Fibroblast of mammary gland (primary cell): Measurements from ENCODE around the gene SORCS2.

Experiments used
- DNase-seq: peaks from one replicate; pipeline ENCODE4 v3.0.0-alpha.2; 2010; ENCODE audit warnings: low read depth
- H3K4me3 ChIP-seq: 2 replicates; pipeline ENCODE4 v1.5.1; 2011; ENCODE audit warnings: low read depth, mild to moderate bottlenecking, low read length, moderate library complexity; ENCODE audit not compliant: control insufficient read depth
- TF ChIP-seq, protein P1 (sequence below): conservative IDR thresholded peaks from 2 replicates; pipeline ENCODE4 v1.5.1; 2011; ENCODE audit warnings: low read depth, low read length, inconsistent platforms; ENCODE audit not compliant: control insufficient read depth, insufficient read depth

SORCS2 gene

DNA sequence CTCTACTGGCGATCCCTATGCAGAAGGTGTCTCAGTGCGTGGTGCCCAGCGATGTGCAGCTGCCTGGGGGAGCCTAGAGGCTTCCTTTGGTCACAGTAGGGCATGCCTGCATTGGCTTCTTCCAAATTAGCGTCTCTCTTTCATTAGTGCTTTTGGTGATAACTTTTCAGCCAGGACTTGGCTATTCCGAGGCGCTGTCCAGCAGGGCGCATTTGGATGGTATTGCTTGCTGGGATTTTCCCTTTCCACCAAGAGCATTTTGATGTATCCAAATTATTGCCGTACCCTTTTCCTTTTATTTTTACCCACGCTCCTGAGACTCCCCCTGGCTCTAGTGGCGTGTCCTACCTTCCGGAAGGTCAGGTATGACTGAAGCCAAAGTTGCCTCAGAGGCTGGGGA is 101.4 kb downstream of the SORCS2 start:
- no peak for DNase-seq
- H3K4me3 ChIP-seq = no peak overlapping the region
- TF ChIP-seq, protein P1, sequence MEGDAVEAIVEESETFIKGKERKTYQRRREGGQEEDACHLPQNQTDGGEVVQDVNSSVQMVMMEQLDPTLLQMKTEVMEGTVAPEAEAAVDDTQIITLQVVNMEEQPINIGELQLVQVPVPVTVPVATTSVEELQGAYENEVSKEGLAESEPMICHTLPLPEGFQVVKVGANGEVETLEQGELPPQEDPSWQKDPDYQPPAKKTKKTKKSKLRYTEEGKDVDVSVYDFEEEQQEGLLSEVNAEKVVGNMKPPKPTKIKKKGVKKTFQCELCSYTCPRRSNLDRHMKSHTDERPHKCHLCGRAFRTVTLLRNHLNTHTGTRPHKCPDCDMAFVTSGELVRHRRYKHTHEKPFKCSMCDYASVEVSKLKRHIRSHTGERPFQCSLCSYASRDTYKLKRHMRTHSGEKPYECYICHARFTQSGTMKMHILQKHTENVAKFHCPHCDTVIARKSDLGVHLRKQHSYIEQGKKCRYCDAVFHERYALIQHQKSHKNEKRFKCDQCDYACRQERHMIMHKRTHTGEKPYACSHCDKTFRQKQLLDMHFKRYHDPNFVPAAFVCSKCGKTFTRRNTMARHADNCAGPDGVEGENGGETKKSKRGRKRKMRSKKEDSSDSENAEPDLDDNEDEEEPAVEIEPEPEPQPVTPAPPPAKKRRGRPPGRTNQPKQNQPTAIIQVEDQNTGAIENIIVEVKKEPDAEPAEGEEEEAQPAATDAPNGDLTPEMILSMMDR = no peak

DNA sequence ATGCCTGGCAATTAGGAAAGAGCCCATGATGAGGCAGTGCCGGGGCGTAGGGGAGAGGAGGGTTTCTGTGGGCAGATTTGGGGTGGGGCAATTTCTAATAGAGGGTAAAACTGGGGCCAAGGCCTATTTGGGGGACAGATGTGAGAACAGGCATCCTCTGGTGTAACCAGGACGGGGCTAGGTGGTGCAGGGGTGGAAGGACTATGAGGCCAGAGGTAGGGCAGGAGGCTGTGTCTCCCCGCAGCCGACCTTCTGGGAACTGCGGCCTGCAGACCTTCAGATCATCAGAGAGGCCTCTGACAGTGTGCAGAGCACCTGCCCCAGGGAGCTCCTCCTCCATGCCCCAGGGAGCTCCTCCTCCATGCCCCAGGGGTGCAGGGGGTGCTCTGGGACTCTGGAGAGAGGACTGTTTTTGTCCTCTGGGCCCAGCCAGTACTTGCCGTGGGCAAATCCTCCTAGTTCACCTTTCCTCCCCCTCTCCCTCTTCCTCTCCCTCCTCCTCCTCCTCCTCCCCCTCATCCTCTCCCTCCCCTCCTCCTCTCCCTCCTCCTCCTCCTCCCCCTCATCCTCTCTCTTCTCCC is 101.9 kb downstream of the SORCS2 start:
- TF ChIP-seq, protein P1 = no peak
- DNase-seq = no peak
- H3K4me3 ChIP-seq = no peak overlapping the region

DNA sequence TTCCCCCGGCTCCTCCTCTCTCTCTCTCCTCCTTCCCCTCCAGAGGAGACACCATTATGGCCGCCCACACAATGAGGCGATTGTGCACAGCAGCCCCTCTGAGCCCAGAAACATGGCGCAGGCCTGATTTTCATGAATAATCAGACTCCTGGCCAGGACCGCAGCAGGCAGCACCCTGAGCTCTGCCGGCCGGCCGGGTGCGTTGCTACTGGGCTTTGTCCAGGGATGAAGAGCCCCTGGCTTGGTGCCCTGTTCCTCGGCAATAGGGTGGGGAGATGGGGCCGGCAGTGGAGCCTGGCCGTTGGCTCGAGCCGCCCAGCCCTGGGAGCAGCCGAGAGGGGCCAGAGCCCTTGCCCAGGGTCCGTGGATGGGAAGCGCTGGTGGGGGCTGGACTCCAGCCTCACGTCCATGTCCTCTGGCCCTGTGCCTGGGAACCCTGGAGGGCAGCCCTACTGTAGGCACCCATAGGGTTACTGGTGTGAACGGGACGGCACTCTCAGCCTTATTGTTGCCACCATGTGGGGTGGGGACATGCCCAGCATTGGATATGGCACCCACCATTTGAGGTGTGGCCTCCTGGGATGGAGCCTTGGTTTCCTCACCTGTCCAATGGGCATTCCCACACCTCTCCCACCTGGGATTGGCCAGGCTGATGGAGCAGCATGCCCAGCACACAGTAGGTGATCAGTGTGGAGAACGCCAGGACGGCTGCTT is 103.0 kb downstream of the SORCS2 start:
- DNase-seq = peak; percentile 27
- TF ChIP-seq, protein P1 = no peak

DNA sequence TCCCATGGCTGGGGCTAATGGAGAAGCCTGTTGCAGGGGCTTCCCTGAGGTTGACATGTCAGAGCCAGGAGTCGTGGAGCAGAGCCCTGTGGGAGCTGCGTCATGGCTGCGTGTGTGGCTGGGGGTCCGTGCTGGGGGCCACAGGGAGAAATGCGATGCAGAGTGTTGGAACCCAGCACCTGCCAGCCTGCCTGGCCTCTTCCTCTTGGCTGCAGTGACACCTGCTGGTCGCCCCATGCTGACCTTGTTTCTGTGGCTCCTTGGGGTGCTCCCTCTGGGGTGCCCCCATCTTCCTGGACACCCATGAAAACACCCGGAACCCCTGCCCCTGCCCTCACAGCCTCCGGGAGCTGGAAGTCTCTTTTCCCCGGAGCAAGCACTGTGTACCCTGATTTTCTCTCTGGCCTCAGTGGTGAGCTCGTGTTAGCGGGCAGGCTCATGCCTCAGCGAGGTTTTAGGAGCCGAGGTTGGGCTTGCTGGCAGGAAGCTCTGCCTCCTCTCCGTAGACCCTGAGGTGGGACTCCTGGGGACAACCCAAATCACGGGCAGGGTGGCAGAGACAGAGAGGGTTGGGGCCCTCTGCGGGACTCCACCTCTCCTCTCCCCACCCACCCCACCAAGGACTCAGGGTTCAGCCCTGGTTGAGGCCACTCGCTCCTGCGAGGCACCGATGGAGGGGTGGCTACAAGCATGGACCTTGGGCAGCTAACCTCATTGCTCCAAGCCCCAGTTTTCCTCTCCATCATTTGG is 103.7 kb downstream of the SORCS2 start:
- no peak overlapping the region for H3K4me3 ChIP-seq
- DNase-seq = peak; percentile 37
- TF ChIP-seq, protein P1 = peak; percentile 77

More for the DNA sequence above, 103.0 kb downstream of the SORCS2 start:
- no peak overlapping the region for H3K4me3 ChIP-seq

DNA sequence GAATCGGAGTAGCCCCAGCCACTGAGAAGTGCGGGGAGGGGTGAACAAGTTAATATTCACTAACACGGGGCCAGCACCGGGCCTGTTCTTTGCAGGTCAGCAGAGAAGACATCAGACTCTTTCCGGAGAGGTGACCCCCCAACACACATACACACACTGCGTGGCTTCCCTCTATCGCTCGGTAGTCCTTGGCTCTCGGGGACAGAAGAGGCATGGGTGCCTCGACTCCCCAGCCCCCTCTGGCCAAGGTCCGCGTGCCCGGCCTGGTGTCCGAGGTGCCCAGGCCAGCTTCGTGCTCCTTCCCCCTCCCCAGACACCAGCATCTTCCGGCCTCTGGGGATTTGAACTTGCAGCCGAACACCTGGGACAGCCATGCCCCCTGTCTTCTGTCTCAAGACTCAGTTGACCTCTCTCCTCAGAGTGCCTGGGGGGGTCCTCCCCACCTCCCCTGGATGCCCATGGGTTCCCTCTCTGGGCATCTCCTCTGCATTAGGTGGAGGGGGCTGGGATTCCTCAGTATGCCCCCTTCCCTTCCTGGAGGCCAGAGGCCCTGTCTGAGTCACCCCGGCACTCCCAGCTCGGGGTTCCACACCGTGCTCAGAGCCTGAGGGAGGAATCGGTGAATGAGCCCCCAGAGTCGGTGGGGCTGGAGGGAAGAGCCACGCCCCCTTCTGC is 104.5 kb downstream of the SORCS2 start:
- DNase-seq = no peak
- TF ChIP-seq, protein P1 = no peak
- H3K4me3 ChIP-seq = no peak overlapping the region

DNA sequence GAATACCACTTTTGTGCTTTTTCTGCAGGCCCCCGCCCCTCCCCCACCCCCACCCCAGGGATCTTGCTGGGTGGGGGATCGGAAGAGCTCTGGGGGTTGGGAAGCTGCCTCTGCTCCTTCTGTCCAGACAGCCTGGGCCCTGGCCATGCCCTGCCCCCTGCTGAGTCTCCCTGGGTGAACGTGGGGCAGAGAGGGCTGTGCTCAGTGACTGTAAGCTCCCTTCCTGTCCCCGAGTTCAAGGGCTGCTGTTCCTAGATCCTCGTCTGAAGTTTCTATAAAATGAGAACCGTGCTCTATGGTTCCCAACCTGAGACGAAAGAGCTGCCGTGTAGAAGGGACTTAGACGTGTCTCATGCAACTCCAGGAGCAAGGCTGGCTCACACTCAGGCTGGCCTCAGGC is 105.0 kb downstream of the SORCS2 start:
- H3K4me3 ChIP-seq = no peak overlapping the region
- TF ChIP-seq, protein P1 = no peak
- no peak for DNase-seq
